NB4 (cell line): Measurements from ENCODE around the gene RAB34.

Experiments used
- POLR2A ChIP-seq: IDR thresholded peaks from 2 replicates; pipeline ENCODE4 v1.6.1; 2011; ENCODE audit warnings: mild to moderate bottlenecking; ENCODE audit not compliant: insufficient read length; ENCODE audit errors: extremely low read depth
- TF ChIP-seq, protein P1 (sequence below): IDR thresholded peaks from one replicate; pipeline ENCODE4 v1.5.1; 2012; ENCODE audit warnings: low read depth, low read length
- TF ChIP-seq, protein P2 (sequence below): IDR thresholded peaks from 2 replicates; pipeline ENCODE4 v1.6.1; 2011; ENCODE audit warnings: low read depth, low read length

DNA sequence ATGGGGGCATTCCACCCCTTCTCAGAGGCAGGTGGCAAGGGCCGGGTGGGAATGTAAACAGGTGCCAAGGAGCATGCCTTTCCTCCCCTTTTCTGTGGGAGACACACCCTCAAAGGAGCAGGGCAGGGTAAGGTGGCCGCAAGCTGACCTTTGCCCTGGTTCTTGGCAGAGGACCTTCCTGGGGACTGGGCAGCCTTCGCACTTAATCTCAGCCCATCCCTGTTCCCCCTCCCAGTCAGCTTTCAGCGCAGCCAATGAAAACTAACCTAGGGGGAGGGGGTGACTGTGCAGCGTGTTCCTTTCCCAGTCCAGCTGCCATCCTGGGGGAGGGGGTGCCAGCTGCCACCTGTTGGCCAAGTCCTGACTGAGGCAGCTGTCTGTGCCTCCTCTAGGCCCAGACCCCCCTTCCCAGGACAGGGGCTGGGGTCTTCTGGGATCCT, 29.0 kb upstream of the RAB34 start:
- no peak for TF ChIP-seq POLR2A
- TF ChIP-seq, protein P1, sequence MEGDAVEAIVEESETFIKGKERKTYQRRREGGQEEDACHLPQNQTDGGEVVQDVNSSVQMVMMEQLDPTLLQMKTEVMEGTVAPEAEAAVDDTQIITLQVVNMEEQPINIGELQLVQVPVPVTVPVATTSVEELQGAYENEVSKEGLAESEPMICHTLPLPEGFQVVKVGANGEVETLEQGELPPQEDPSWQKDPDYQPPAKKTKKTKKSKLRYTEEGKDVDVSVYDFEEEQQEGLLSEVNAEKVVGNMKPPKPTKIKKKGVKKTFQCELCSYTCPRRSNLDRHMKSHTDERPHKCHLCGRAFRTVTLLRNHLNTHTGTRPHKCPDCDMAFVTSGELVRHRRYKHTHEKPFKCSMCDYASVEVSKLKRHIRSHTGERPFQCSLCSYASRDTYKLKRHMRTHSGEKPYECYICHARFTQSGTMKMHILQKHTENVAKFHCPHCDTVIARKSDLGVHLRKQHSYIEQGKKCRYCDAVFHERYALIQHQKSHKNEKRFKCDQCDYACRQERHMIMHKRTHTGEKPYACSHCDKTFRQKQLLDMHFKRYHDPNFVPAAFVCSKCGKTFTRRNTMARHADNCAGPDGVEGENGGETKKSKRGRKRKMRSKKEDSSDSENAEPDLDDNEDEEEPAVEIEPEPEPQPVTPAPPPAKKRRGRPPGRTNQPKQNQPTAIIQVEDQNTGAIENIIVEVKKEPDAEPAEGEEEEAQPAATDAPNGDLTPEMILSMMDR: no peak
- TF ChIP-seq, protein P2, sequence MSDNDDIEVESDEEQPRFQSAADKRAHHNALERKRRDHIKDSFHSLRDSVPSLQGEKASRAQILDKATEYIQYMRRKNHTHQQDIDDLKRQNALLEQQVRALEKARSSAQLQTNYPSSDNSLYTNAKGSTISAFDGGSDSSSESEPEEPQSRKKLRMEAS: no peak
